ENCODE measurements around the gene CDKN2D. TPM values are rescaled to one million over a fixed set of nuclear protein-coding genes. Genes with fewer than 3 reads are reported as not detected.

Gene CDKN2D
- total RNA-seq, 1 experiment from 2014 or later: 3.3 TPM

DNA sequence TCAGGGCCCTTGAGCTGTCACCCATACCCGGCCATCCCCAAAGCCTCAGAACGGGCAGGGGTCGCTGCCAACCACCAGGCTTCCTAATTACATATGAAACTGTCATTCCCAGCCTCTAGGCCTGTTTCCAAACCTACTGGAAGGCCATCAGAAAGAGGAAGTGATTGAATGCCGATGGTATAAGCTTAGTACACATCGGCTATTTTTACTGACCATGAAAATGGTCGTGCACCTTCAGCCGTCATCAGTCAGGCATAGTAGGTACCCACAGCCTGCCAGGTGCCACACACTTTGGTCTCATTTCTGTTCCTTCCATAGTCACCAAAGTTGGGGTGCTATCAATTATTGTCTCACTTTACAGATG is 13.2 kb downstream of the CDKN2D start:
- POLR2A ChIA-PET: no interaction called here
- TF ChIP-seq OVOL2 (CRISPR knock-in tag; IDR thresholded peaks at IDR 0.05; ENCODE audit: borderline replicate concordance): no peak
- TF ChIP-seq ZNF121 (CRISPR knock-in tag; IDR thresholded peaks at IDR 0.05): no peak
- TF ChIP-seq ATF2 (CRISPR knock-in tag; IDR thresholded peaks at IDR 0.05; ENCODE audit: borderline replicate concordance, low read depth): no peak
- no peak for TF ChIP-seq SOX15 (CRISPR knock-in tag; IDR thresholded peaks at IDR 0.05)
- TF ChIP-seq ZNF512 (CRISPR knock-in tag; IDR thresholded peaks at IDR 0.05; ENCODE audit: borderline replicate concordance): no peak
- Mint-ChIP-seq H3K27ac (no peak overlapping the region), H3K36me3 (peaks cover 46% of the 10 kb centered on the region), H3K4me3 (no peak overlapping the region), H3K4me1 (no peaks in the 10 kb centered on the region), H3K27me3 (ENCODE audit: low read depth) (no peaks in the 10 kb centered on the region), H3K9me3 (no peaks in the 10 kb centered on the region)
- CTCF ChIA-PET: interaction anchor here (0.8 to 2.4 kb wide), 5 partner anchors 10 to 144 kb away, joined by 3 to 6 read pairs (median 3); partner anchors contain the start of gene KRI1
- no peak for DNase-seq (ENCODE audit: low spot score)
- ATAC-seq: no peak

GRCh38 chr19:10554760-10555609 is 13.8 kb downstream of the CDKN2D start:
- H3K9me3 Mint-ChIP-seq: no peaks in the 10 kb centered on the region
- no peaks in the 10 kb centered on the region for H3K27me3 Mint-ChIP-seq (ENCODE audit: low read depth)
- no peaks in the 10 kb centered on the region for H3K4me1 Mint-ChIP-seq
- H3K4me3 Mint-ChIP-seq: no peak overlapping the region
- peaks cover 47% of the 10 kb centered on the region for H3K36me3 Mint-ChIP-seq
- POLR2A ChIA-PET: no interaction called here
- no peak overlapping the region for H3K27ac Mint-ChIP-seq
- DNase-seq (ENCODE audit: low spot score) (no peak), ATAC-seq (no peak)
- CTCF ChIA-PET: interaction anchor here (0.8 to 2.4 kb wide), 5 partner anchors 11 to 145 kb away, joined by 3 to 6 read pairs (median 3); partner anchors contain the start of gene KRI1
- no peak for TF ChIP-seq RORB (CRISPR knock-in tag; IDR thresholded peaks at IDR 0.05)
- TF ChIP-seq ZNF121 (CRISPR knock-in tag; IDR thresholded peaks at IDR 0.05): no peak
- TF ChIP-seq FOXP4 (CRISPR knock-in tag; IDR thresholded peaks at IDR 0.05): no peak
- TF ChIP-seq FOXK1 (CRISPR knock-in tag; IDR thresholded peaks at IDR 0.05): no peak
- TF ChIP-seq SOX15 (CRISPR knock-in tag; IDR thresholded peaks at IDR 0.05): no peak
- TF ChIP-seq FOXJ3 (CRISPR knock-in tag; IDR thresholded peaks at IDR 0.05; ENCODE audit: borderline replicate concordance): no peak
- no peak for TF ChIP-seq CTCF (IDR thresholded peaks at IDR 0.05)
- no peak for TF ChIP-seq ETV6 (CRISPR knock-in tag; IDR thresholded peaks at IDR 0.05)
- TF ChIP-seq, protein P1, sequence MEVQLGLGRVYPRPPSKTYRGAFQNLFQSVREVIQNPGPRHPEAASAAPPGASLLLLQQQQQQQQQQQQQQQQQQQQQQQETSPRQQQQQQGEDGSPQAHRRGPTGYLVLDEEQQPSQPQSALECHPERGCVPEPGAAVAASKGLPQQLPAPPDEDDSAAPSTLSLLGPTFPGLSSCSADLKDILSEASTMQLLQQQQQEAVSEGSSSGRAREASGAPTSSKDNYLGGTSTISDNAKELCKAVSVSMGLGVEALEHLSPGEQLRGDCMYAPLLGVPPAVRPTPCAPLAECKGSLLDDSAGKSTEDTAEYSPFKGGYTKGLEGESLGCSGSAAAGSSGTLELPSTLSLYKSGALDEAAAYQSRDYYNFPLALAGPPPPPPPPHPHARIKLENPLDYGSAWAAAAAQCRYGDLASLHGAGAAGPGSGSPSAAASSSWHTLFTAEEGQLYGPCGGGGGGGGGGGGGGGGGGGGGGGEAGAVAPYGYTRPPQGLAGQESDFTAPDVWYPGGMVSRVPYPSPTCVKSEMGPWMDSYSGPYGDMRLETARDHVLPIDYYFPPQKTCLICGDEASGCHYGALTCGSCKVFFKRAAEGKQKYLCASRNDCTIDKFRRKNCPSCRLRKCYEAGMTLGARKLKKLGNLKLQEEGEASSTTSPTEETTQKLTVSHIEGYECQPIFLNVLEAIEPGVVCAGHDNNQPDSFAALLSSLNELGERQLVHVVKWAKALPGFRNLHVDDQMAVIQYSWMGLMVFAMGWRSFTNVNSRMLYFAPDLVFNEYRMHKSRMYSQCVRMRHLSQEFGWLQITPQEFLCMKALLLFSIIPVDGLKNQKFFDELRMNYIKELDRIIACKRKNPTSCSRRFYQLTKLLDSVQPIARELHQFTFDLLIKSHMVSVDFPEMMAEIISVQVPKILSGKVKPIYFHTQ (CRISPR knock-in tag; IDR thresholded peaks at IDR 0.05): no peak
- no peak for TF ChIP-seq ZNF232 (CRISPR knock-in tag; IDR thresholded peaks at IDR 0.05)
- TF ChIP-seq ZBTB43 (CRISPR knock-in tag; IDR thresholded peaks at IDR 0.05): no peak
- TF ChIP-seq ZNF416 (CRISPR knock-in tag; IDR thresholded peaks at IDR 0.05): no peak
- TF ChIP-seq ZNF423 (CRISPR knock-in tag; IDR thresholded peaks at IDR 0.05): no peak
- TF ChIP-seq E2F4 (CRISPR knock-in tag; IDR thresholded peaks at IDR 0.05; ENCODE audit: borderline replicate concordance, low read depth): no peak
- no peak for TF ChIP-seq JUN (CRISPR knock-in tag; IDR thresholded peaks at IDR 0.05)
- TF ChIP-seq TEAD4 (CRISPR knock-in tag; IDR thresholded peaks at IDR 0.05): no peak
- no peak for TF ChIP-seq HMGXB4 (CRISPR knock-in tag; IDR thresholded peaks at IDR 0.05)

All from WTC11 (cell line).